Right lobe of liver (tissue), 6 donors: Measurements from ENCODE around the gene UPP2. TPM values are rescaled to one million over a fixed set of nuclear protein-coding genes. Genes with fewer than 3 reads are reported as not detected.

Experiments
- ATAC-seq, 4 donors: fragments of 200-7000 bp; cut with Tn5 transposase; one replicate each; pipeline ENCODE4 v1.9.1; 2020; ENCODE audit warnings: mild to moderate bottlenecking in 4 of 4, moderate library complexity in 4 of 4
- DNase-seq, 3 donors: peaks; one replicate each; pipeline ENCODE4 v3.0.0-alpha.2; 2020
- H3K27ac ChIP-seq, 3 donors: fragments of 200-600 bp; one replicate each; pipeline ENCODE4 v1.8.0; 2022
- H3K27me3 ChIP-seq, 2 donors: fragments of 200-600 bp; one replicate each; pipeline ENCODE4 v1.8.0; 2022
- H3K36me3 ChIP-seq, 4 donors: fragments of 200-600 bp; sonication (generic) in 1 of 4; one replicate each; pipeline versions ENCODE4 v1.5.1 to v1.8.0; 2017 to 2022; ENCODE audit warnings: control low read depth in 1 of 4
- H3K4me1 ChIP-seq, 4 donors: fragments of 200-600 bp; sonication (generic) in 1 of 4; one replicate each; pipeline versions ENCODE4 v1.5.1 to v1.8.0; 2017 to 2022; ENCODE audit warnings: control low read depth in 1 of 4
- H3K4me3 ChIP-seq, 3 donors: fragments of 200-600 bp; one replicate each; pipeline ENCODE4 v1.8.0; 2022
- H3K9me3 ChIP-seq, 4 donors: fragments of 200-600 bp; sonication (generic) in 1 of 4; one replicate each; pipeline versions ENCODE4 v1.5.1 to v1.8.0; 2017 to 2022; ENCODE audit warnings: control low read depth in 1 of 4
- CTCF ChIP-seq, 4 donors: fragments of 200-600 bp in 3 of 4; fragments of 450-650 bp in 1 of 4; IDR thresholded peaks; one replicate each; pipeline versions ENCODE4 v1.5.1 to v1.8.0; 2016 to 2022; ENCODE audit warnings: antibody characterized with exemption in 4 of 4, mild to moderate bottlenecking in 2 of 4
- POLR2A ChIP-seq: fragments of 450-650 bp; IDR thresholded peaks from one replicate; pipeline ENCODE4 v1.6.1; 2017; ENCODE audit warnings: antibody characterized with exemption, mild to moderate bottlenecking
- WGBS: methylation state at CpG from one replicate; pipeline ENCODE4 v1.1.6; 2018; ENCODE audit warnings: low coverage, low lambda C conversion rate; ENCODE audit not compliant: insufficient coverage; ENCODE audit errors: missing lambda C conversion rate; 5-methylcytosine and 5-hydroxymethylcytosine counted together
- intact Hi-C, 2 donors: fragments of 100-400 bp; cut with DNase I; formaldehyde crosslinking; loops; one replicate each; pipeline versions ENCODE4 v1.11.2 to v1.14.1; 2022
- total RNA-seq, 6 experiments: library from RNA; depleted of rRNA in 2 of 6; stranded (reverse); fragments of >200 nt in 2 of 6; fragmentation: NEBNext Ultra II Directional in 3 of 6; extraction: Animal tissue kit (Norgen Biotek cat#: 25700) in 3 of 6; gene quantifications; one replicate each; pipeline versions ENCODE4 v1.1.0 to v1.2.4, GENCODE V29; 2016 to 2023
- donor health status: DM: no; HTN: yes; CAD: no.
- donor health status: DM: no; HTN: no; CAD: no.
- donor health status: DM: no; HTN: no; CAD: no.
- donor health status: DM: no; HTN: yes; CAD: no.
- donor health status: DM: no; HTN: yes; CAD: no.

Gene UPP2
- total RNA-seq, 6 experiments from 2014 or later, result 0.53 to 36.4 (median 1.7) TPM

DNA sequence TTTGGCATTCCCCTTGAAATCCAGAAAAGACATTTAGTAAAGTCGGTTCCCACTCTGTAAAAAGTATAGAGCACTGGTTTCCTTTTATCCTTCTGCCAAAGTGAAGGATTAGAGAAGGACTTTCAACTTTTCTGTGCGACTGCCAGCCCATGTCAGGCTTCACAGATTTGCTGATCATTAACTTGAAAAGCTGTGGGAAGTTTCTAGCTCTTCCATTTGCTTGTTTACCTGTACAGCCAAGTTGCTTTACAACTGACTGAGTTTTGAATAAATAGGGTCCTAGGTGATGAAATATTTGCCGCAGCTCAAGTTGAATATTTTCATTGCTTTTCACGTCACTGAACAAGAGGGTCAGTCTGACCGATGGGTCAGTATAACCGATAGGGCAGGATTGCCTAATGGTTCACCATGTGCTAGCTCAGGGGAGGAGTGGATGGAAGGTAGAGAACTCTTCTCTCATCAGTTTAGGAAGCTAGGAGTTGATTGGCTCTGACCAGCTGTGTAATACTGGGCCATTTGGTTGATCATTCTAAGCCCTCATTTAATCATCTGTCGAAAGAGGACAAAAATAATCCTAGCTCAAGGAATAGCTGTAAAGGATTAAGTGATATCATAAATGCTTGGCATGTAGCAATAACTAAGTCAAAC lies 30.4 kb downstream of the UPP2 start:
- H3K4me1 ChIP-seq, result peaks cover 0 to 70% (median 24%) of the 10 kb centered on the region in 4 donors
- peak; percentile 66 to 85 (median 77) for ATAC-seq
- TF ChIP-seq POLR2A (peak; percentile 41), CTCF (IDR thresholded peaks at IDR 0.05) (no peak)
- intact Hi-C loops, result no loop called here
- H3K9me3 ChIP-seq, result no peaks in the 10 kb centered on the region
- no peaks in the 10 kb centered on the region for H3K36me3 ChIP-seq
- no peaks in the 10 kb centered on the region for H3K27me3 ChIP-seq
- WGBS, result 33% methylated on average over 7 of the region's 7 CpGs
- H3K4me3 ChIP-seq, result no peak overlapping the region
- peak overlapping the region; percentile 75 to 97 (median 95) for H3K27ac ChIP-seq
- peak; percentile 33 to 90 (median 66) for DNase-seq

DNA sequence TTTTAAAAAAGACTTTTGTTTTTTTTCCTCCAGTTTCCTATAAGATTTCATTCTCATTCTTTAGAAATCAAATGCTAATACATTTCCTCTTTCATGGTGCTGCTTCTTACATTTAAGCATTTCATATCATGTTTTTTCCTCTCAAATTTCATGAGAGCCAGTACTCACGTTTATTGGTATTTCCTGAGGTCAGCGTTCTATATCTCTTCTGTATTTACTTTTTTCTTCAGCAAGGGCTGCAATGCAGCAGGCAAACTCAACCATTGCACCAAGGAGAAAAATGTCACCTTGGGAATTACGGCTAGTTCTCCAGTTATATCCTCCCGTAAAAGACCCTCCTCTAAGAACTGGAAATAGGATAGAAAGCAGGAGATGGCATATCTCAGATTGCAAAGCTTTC lies 32.4 kb downstream of the UPP2 start:
- no peaks in the 10 kb centered on the region for H3K27me3 ChIP-seq
- peaks cover 0 to 52% (median 16%) of the 10 kb centered on the region in 4 donors for H3K4me1 ChIP-seq
- no peak for TF ChIP-seq CTCF (IDR thresholded peaks at IDR 0.05)
- no peak for TF ChIP-seq POLR2A
- 12% methylated on average over 4 of the region's 4 CpGs for WGBS
- no peak overlapping the region for H3K4me3 ChIP-seq
- no peak for DNase-seq
- no peak for ATAC-seq
- intact Hi-C loops, result no loop called here
- H3K9me3 ChIP-seq, result no peaks in the 10 kb centered on the region
- H3K27ac ChIP-seq, result peak overlapping the region in 1 of 3 donors; percentile 12
- H3K36me3 ChIP-seq, result no peaks in the 10 kb centered on the region

GRCh38 chr2:158134655-158135054 lies 33.0 kb downstream of the UPP2 start:
- intact Hi-C loops, result no loop called here
- Histone ChIP-seq H3K4me3 (no peak overlapping the region), H3K27me3 (no peaks in the 10 kb centered on the region), H3K4me1 (peaks cover 0 to 46% (median 14%) of the 10 kb centered on the region in 4 donors), H3K36me3 (no peaks in the 10 kb centered on the region), H3K27ac (no peak overlapping the region), H3K9me3 (no peaks in the 10 kb centered on the region)
- TF ChIP-seq POLR2A (no peak), CTCF (IDR thresholded peaks at IDR 0.05) (peak in 1 of 4 donors; percentile 5)
- DNase-seq (peak; percentile 34 to 70 (median 67)), ATAC-seq (peak in 3 of 4 donors; percentile 9 to 20 (median 18))
- 46% methylated on average over 6 of the region's 6 CpGs for WGBS

DNA sequence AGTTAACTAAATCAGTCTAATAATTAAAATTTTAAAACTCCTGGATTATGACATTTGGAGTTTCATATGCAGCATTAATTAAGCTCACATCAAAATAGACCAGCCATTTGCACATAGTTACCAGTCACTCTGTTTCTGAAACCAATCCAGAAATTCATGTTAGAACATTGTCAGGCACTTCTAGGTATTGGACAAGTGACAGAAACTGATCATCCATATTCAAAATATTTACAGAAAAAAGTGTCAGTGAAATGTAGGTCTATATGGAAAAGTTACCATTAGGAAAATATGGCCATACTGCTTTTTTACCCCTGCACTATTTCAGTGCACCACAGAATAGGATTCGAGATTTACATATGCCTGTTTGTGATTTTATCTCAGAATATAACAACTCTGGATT lies 33.4 kb downstream of the UPP2 start:
- no peaks in the 10 kb centered on the region for H3K27me3 ChIP-seq
- WGBS, result 86% methylated on average over 1 of the region's 1 CpG
- no peak for DNase-seq
- intact Hi-C loops, result no loop called here
- no peaks in the 10 kb centered on the region for H3K9me3 ChIP-seq
- H3K4me1 ChIP-seq, result peaks cover 0 to 42% (median 14%) of the 10 kb centered on the region in 4 donors
- no peak for TF ChIP-seq CTCF (IDR thresholded peaks at IDR 0.05)
- no peak for TF ChIP-seq POLR2A
- no peak overlapping the region for H3K27ac ChIP-seq
- H3K4me3 ChIP-seq, result no peak overlapping the region
- H3K36me3 ChIP-seq, result no peaks in the 10 kb centered on the region
- ATAC-seq, result no peak
